Measurements from ENCODE around the gene ANKS6.

DNA sequence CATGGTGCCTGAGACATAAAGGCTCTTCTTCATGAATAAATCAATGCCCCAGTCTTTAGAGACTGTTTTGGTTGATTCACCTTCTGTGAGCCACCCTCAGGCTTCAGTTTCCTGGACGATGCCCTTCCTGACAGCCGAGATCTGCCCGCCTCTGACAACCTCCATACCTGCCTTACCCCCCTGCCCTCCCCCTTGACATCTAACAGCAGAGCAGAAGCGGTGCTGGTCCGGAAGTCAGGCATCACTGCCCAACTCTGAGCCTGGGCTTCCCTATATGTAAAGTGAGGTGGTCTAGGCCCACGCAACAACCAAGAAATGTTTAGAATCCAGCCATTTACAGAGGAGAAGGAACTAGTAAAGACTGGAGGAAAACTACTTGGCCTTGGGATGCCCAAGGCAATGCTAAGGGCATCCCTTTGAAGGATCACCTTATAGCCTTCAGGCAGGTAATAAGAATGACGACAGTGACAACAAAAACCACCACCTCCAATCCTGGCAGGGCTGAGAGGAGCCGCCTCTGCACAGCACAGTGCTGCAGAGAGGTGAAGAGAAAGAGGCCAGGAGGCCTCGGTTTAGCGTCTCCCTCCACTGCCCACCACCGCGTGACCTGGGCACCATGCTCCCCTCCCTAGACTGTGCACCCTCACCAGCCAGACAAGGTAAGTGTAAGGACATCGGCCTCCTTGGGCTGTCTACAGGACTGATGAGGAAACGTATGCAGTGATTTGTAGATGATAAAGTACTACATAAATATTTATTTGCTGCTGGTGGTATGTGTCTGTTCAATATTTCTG lies 52.3 kb downstream of the ANKS6 start:
- TF ChIP-seq POLR2A (IDR thresholded peaks at IDR 0.05; ENCODE audit: low read depth, low read length) (no peak), SPI1 (IDR thresholded peaks at IDR 0.05; ENCODE audit: low read depth, low read length) (no peak), POLR2AphosphoS5 (IDR thresholded peaks at IDR 0.05; ENCODE audit: low read depth, low read length) (no peak), TAF1 (IDR thresholded peaks at IDR 0.05; ENCODE audit: low read depth, low read length) (no peak), POU2F2 (IDR thresholded peaks at IDR 0.05; ENCODE audit: low read depth, low read length) (no peak), PAX5 (IDR thresholded peaks at IDR 0.05; ENCODE audit: insufficient read depth, low read length, severe bottlenecking) (no peak)
